ENCODE results near the gene CNTN5. TPM values are rescaled to one million over a fixed set of nuclear protein-coding genes. Genes with fewer than 3 reads are reported as not detected.

The CNTN5 gene
- total RNA-seq, 1 donor from 2014 or later: 0.15 TPM

DNA sequence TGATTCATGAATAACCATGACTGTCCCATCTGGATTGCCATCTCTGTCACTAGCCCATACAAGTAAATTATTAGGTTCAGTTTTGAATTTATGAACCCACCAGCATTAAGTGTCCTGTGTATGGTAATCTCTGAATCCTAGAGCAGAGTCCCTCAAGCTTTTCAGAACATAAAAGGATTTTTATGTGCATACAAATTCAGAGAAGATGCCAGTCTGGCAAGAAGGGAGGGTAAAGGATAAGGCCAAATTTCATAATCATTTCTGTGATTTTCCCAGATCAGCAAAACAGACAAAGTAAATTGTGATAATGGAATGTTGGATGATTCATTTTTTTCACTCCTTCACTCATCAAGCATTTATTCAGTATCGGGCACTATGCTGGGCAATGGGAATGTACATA lies 1295.2 kb downstream of the CNTN5 start:
- H3K27ac Mint-ChIP-seq (ENCODE audit: unreplicated experiment): no peak overlapping the region
- no peaks in the 10 kb centered on the region for H3K4me1 Mint-ChIP-seq (ENCODE audit: unreplicated experiment)

GRCh38 chr11:100316952-100317351 lies 1296.2 kb downstream of the CNTN5 start:
- Mint-ChIP-seq H3K27ac (ENCODE audit: unreplicated experiment) (no peak overlapping the region), H3K36me3 (ENCODE audit: low read depth, unreplicated experiment) (no peaks in the 10 kb centered on the region), H3K27me3 (ENCODE audit: unreplicated experiment) (no peaks in the 10 kb centered on the region), H3K9me3 (ENCODE audit: unreplicated experiment) (no peaks in the 10 kb centered on the region), H3K4me1 (ENCODE audit: unreplicated experiment) (no peaks in the 10 kb centered on the region), H3K4me3 (ENCODE audit: unreplicated experiment) (no peak overlapping the region)
- no peak for DNase-seq (ENCODE audit: low spot score)
- TF ChIP-seq, protein P1, sequence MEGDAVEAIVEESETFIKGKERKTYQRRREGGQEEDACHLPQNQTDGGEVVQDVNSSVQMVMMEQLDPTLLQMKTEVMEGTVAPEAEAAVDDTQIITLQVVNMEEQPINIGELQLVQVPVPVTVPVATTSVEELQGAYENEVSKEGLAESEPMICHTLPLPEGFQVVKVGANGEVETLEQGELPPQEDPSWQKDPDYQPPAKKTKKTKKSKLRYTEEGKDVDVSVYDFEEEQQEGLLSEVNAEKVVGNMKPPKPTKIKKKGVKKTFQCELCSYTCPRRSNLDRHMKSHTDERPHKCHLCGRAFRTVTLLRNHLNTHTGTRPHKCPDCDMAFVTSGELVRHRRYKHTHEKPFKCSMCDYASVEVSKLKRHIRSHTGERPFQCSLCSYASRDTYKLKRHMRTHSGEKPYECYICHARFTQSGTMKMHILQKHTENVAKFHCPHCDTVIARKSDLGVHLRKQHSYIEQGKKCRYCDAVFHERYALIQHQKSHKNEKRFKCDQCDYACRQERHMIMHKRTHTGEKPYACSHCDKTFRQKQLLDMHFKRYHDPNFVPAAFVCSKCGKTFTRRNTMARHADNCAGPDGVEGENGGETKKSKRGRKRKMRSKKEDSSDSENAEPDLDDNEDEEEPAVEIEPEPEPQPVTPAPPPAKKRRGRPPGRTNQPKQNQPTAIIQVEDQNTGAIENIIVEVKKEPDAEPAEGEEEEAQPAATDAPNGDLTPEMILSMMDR (IDR thresholded peaks at IDR 0.05; ENCODE audit: unreplicated experiment): no peak

More for the DNA sequence above, 1295.2 kb downstream of the CNTN5 start:
- H3K4me3 Mint-ChIP-seq (ENCODE audit: unreplicated experiment): no peak overlapping the region
- H3K9me3 Mint-ChIP-seq (ENCODE audit: unreplicated experiment): no peaks in the 10 kb centered on the region
- TF ChIP-seq, protein P1 (IDR thresholded peaks at IDR 0.05; ENCODE audit: unreplicated experiment): no peak
- H3K27me3 Mint-ChIP-seq (ENCODE audit: unreplicated experiment): no peaks in the 10 kb centered on the region
- H3K36me3 Mint-ChIP-seq (ENCODE audit: low read depth, unreplicated experiment): no peaks in the 10 kb centered on the region
- no peak for DNase-seq (ENCODE audit: low spot score)

GRCh38 chr11:100319691-100320090 lies 1298.9 kb downstream of the CNTN5 start:
- Mint-ChIP-seq H3K27me3 (ENCODE audit: unreplicated experiment) (no peaks in the 10 kb centered on the region), H3K36me3 (ENCODE audit: low read depth, unreplicated experiment) (no peaks in the 10 kb centered on the region), H3K4me3 (ENCODE audit: unreplicated experiment) (no peak overlapping the region), H3K9me3 (ENCODE audit: unreplicated experiment) (no peaks in the 10 kb centered on the region), H3K4me1 (ENCODE audit: unreplicated experiment) (no peaks in the 10 kb centered on the region), H3K27ac (ENCODE audit: unreplicated experiment) (no peak overlapping the region)
- TF ChIP-seq, protein P1 (IDR thresholded peaks at IDR 0.05; ENCODE audit: unreplicated experiment): no peak
- DNase-seq (ENCODE audit: low spot score): no peak

GRCh38 chr11:100328626-100329340 lies 1308.0 kb downstream of the CNTN5 start:
- Mint-ChIP-seq H3K4me1 (ENCODE audit: unreplicated experiment) (no peaks in the 10 kb centered on the region), H3K36me3 (ENCODE audit: low read depth, unreplicated experiment) (no peaks in the 10 kb centered on the region), H3K4me3 (ENCODE audit: unreplicated experiment) (no peak overlapping the region), H3K9me3 (ENCODE audit: unreplicated experiment) (no peaks in the 10 kb centered on the region), H3K27ac (ENCODE audit: unreplicated experiment) (no peak overlapping the region), H3K27me3 (ENCODE audit: unreplicated experiment) (no peaks in the 10 kb centered on the region)
- no peak for DNase-seq (ENCODE audit: low spot score)
- TF ChIP-seq, protein P1 (IDR thresholded peaks at IDR 0.05; ENCODE audit: unreplicated experiment): no peak

DNA sequence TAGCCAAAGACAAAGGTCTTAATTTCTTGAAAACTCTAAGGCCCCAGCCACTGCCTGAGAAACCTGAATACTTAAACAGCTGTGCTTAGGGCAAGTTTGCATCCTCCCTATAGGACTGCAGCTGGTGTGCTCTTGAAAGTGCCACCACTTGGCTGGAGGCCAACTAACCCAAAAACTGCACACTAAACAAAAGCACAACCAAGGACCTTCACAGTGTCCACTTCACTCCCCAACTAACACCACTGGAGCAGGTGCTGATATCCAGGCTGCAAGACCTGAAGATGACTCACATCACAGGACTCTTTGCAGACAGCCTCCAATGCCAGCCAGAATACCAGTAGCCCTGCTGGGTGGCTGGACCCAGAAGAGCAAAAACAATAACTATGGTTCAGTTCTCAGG lies 1308.6 kb downstream of the CNTN5 start:
- H3K4me1 Mint-ChIP-seq (ENCODE audit: unreplicated experiment): no peaks in the 10 kb centered on the region
- no peak for DNase-seq (ENCODE audit: low spot score)
- no peak overlapping the region for H3K4me3 Mint-ChIP-seq (ENCODE audit: unreplicated experiment)
- H3K27ac Mint-ChIP-seq (ENCODE audit: unreplicated experiment): no peak overlapping the region
- H3K27me3 Mint-ChIP-seq (ENCODE audit: unreplicated experiment): no peaks in the 10 kb centered on the region
- TF ChIP-seq, protein P1 (IDR thresholded peaks at IDR 0.05; ENCODE audit: unreplicated experiment): no peak
- no peaks in the 10 kb centered on the region for H3K9me3 Mint-ChIP-seq (ENCODE audit: unreplicated experiment)
- H3K36me3 Mint-ChIP-seq (ENCODE audit: low read depth, unreplicated experiment): no peaks in the 10 kb centered on the region

All from endothelial cell (in vitro differentiated cells).